Measurements from ENCODE around the gene KCNH1. TPM values are rescaled to one million over a fixed set of nuclear protein-coding genes. Genes with fewer than 3 reads are reported as not detected.

KCNH1 gene
- total RNA-seq, 2 donors from 2014 or later = 3.2 to 3.5 TPM

GRCh38 chr1:210689826-210690225, 444.1 kb downstream of the KCNH1 start:
- Mint-ChIP-seq H3K4me1 (no peaks in the 10 kb centered on the region), H3K9me3 (no peaks in the 10 kb centered on the region), H3K36me3 (ENCODE audit: low read depth) (no peaks in the 10 kb centered on the region), H3K27me3 (ENCODE audit: insufficient read depth) (peaks cover 5% of the 10 kb centered on the region), H3K4me3 (no peak overlapping the region), H3K27ac (no peak overlapping the region)
- Histone ChIP-seq H3K9ac (ENCODE audit: extremely low read depth, low read length, poor library complexity, severe bottlenecking) (no peak overlapping the region), H3K4me1 (ENCODE audit: control insufficient read depth, insufficient read depth, low read length) (no peaks in the 10 kb centered on the region), H3K27ac (ENCODE audit: low read depth, low read length) (no peak overlapping the region), H3K4me3 (ENCODE audit: low read length) (no peak overlapping the region), H3K27me3 (ENCODE audit: control insufficient read depth, insufficient read depth, low read length, poor library complexity, severe bottlenecking) (no peaks in the 10 kb centered on the region), H3K36me3 (ENCODE audit: control insufficient read depth, insufficient read depth, low read length) (no peaks in the 10 kb centered on the region), H3K9me3 (ENCODE audit: control insufficient read depth, low read length) (no peaks in the 10 kb centered on the region)
- DNase-seq = no peak
- 90 to 100% methylated on average over 1 to 3 of the region's 3 CpGs for WGBS, 2 experiments (ENCODE audit: insufficient coverage in 1 of 2, insufficient read length in 1 of 2)
- no peak for TF ChIP-seq CTCF (conservative IDR thresholded peaks at IDR 0.05)

GRCh38 chr1:210688512-210689234, 445.3 kb downstream of the KCNH1 start:
- Mint-ChIP-seq H3K4me3 (no peak overlapping the region), H3K27me3 (ENCODE audit: insufficient read depth) (peaks cover 5% of the 10 kb centered on the region), H3K9me3 (no peaks in the 10 kb centered on the region), H3K27ac (no peak overlapping the region), H3K4me1 (no peaks in the 10 kb centered on the region), H3K36me3 (ENCODE audit: low read depth) (no peaks in the 10 kb centered on the region)
- no peaks in the 10 kb centered on the region for H3K36me3 ChIP-seq (ENCODE audit: control insufficient read depth, insufficient read depth, low read length)
- H3K27ac ChIP-seq (ENCODE audit: low read depth, low read length) = no peak overlapping the region
- no peak for TF ChIP-seq CTCF (conservative IDR thresholded peaks at IDR 0.05)
- no peaks in the 10 kb centered on the region for H3K9me3 ChIP-seq (ENCODE audit: control insufficient read depth, low read length)
- H3K27me3 ChIP-seq (ENCODE audit: control insufficient read depth, insufficient read depth, low read length, poor library complexity, severe bottlenecking) = no peaks in the 10 kb centered on the region
- DNase-seq = no peak
- WGBS, 2 experiments (ENCODE audit: insufficient coverage in 1 of 2, insufficient read length in 1 of 2) = 80 to 86% methylated on average over 1 of the region's 1 CpG
- no peak overlapping the region for H3K4me3 ChIP-seq (ENCODE audit: low read length)
- no peaks in the 10 kb centered on the region for H3K4me1 ChIP-seq (ENCODE audit: control insufficient read depth, insufficient read depth, low read length)
- H3K9ac ChIP-seq (ENCODE audit: extremely low read depth, low read length, poor library complexity, severe bottlenecking) = no peak overlapping the region

GRCh38 chr1:210687582-210688279, 446.2 kb downstream of the KCNH1 start:
- H3K9me3 ChIP-seq (ENCODE audit: control insufficient read depth, low read length) = no peaks in the 10 kb centered on the region
- no peaks in the 10 kb centered on the region for H3K36me3 Mint-ChIP-seq (ENCODE audit: low read depth)
- WGBS, 2 experiments (ENCODE audit: insufficient coverage in 1 of 2, insufficient read length in 1 of 2) = 91 to 92% methylated on average over 6 to 7 of the region's 7 CpGs

More at GRCh38 chr1:210687582-210688279, 446.2 kb downstream of the KCNH1 start:
- H3K9ac ChIP-seq (ENCODE audit: extremely low read depth, low read length, poor library complexity, severe bottlenecking) = no peak overlapping the region
- no peaks in the 10 kb centered on the region for H3K36me3 ChIP-seq (ENCODE audit: control insufficient read depth, insufficient read depth, low read length)
- no peak for DNase-seq
- Mint-ChIP-seq H3K4me1 (no peaks in the 10 kb centered on the region), H3K27ac (no peak overlapping the region), H3K4me3 (no peak overlapping the region), H3K27me3 (ENCODE audit: insufficient read depth) (peaks cover 5% of the 10 kb centered on the region), H3K9me3 (no peaks in the 10 kb centered on the region)
- H3K27ac ChIP-seq (ENCODE audit: low read depth, low read length) = no peak overlapping the region
- H3K4me1 ChIP-seq (ENCODE audit: control insufficient read depth, insufficient read depth, low read length) = no peaks in the 10 kb centered on the region
- TF ChIP-seq CTCF (conservative IDR thresholded peaks at IDR 0.05) = no peak
- H3K27me3 ChIP-seq (ENCODE audit: control insufficient read depth, insufficient read depth, low read length, poor library complexity, severe bottlenecking) = no peaks in the 10 kb centered on the region
- H3K4me3 ChIP-seq (ENCODE audit: low read length) = no peak overlapping the region

Measured in endodermal cell (in vitro differentiated cells).